ENCODE measurements around the gene FUT4. TPM values are rescaled to one million over a fixed set of nuclear protein-coding genes. Genes with fewer than 3 reads are reported as not detected.
A peak's percentile ranks its signal among the peaks of the same experiment; 100 is the strongest.

Gene FUT4
- total RNA-seq, 1 experiment from 2014 or later, result 5.7 TPM

DNA sequence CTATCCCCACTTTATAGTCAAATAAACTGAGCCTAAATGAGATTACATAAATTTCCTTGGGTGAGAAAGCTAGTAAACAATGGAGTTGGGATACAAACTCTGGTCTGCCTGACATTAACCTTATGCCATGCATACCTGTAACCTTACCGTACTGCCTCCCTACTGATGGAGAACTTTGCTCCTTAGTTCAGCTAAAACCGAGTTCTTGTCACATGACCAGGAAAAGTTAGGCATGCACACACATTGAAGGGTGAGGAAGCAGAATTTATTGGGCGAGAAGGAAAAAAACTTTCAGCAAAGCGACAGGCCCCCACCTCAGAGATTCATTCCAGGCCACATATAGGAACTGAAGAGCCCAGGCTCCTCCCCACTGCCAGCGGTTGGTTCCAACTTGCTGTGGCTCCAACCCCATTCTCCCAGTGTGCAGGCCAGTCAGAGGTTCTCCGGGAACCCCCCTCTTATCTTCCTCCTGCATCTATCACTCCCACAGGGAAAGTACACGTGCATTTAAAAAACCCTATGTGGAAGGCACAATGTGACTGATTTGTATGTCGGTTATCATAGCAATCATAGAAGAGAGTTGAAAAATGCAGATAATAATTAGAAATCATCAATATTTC lies 20.2 kb downstream of the FUT4 start:
- Histone ChIP-seq H2AFZ (ENCODE audit: low read depth, low read length, poor library complexity, severe bottlenecking) (no peak overlapping the region), H3K27ac (ENCODE audit: low read depth, low read length) (no peak overlapping the region), H3K4me3 (replicated peaks in 1 of 2; ENCODE audit: low read depth in 1 of 2, low read length in 2 of 2) (no peak overlapping the region), H3K9me2 (ENCODE audit: insufficient read depth) (no peaks in the 10 kb centered on the region), H3K4me1 (ENCODE audit: control insufficient read depth in 1 of 2, insufficient read depth in 2 of 2, low read length in 2 of 2) (peaks cover 2 to 14% of the 10 kb centered on the region in 2 experiments; a peak in 3 of 4 replicates), H4K20me1 (ENCODE audit: insufficient read depth) (no peaks in the 10 kb centered on the region), H3K27me3 (ENCODE audit: insufficient read depth, low read length) (no peaks in the 10 kb centered on the region), H3K9ac (ENCODE audit: low read length) (no peak overlapping the region), H3K9me3 (ENCODE audit: control insufficient read depth in 1 of 2, insufficient read depth in 1 of 2, low read depth in 1 of 2, low read length in 2 of 2) (no peaks in the 10 kb centered on the region), H3K36me3 (ENCODE audit: control insufficient read depth in 1 of 2, insufficient read depth in 2 of 2, low read length in 2 of 2) (no peaks in the 10 kb centered on the region), H3K4me2 (ENCODE audit: low read length) (peak overlapping the region; percentile 0; the same call in 1 of the 2 replicates), H3K79me2 (ENCODE audit: insufficient read depth, low read length) (no peaks in the 10 kb centered on the region)
- ATAC-seq (peak; percentile 49), DNase-seq (ENCODE audit: low read depth, low spot score) (no peak)
- POLR2A ChIA-PET, result no interaction called here
- CTCF ChIA-PET, result no interaction called here
- RAD21 ChIA-PET (ENCODE audit: low non-redundant PET in 1 of 2, low total read pairs in 2 of 2, uncharacterized antibody in 2 of 2, unreplicated experiment in 2 of 2), result no interaction called here
- intact Hi-C loops (cut with micrococcal nuclease), result no loop called here
- TF ChIP-seq SIN3A (IDR thresholded peaks at IDR 0.05; ENCODE audit: low read depth) (no peak), ZFX (IDR thresholded peaks at IDR 0.05) (no peak), FOSL1 (IDR thresholded peaks at IDR 0.05; ENCODE audit: low read depth) (no peak), ZNF274 (IDR thresholded peaks at IDR 0.05; ENCODE audit: low read depth, low read length) (no peak), EGR1 (IDR thresholded peaks at IDR 0.05; ENCODE audit: low read depth) (no peak), CBX3 (IDR thresholded peaks at IDR 0.05; ENCODE audit: low read depth) (no peak), SP1 (IDR thresholded peaks at IDR 0.05; ENCODE audit: low read depth) (no peak), SRF (IDR thresholded peaks at IDR 0.05; ENCODE audit: low read depth) (no peak), POLR2A (IDR thresholded peaks at IDR 0.05; ENCODE audit: borderline replicate concordance, extremely low read depth, insufficient read depth, insufficient read length) (no peak), CEBPB (IDR thresholded peaks at IDR 0.05; ENCODE audit: low read depth) (no peak), EZH2phosphoT487 (IDR thresholded peaks at IDR 0.05; ENCODE audit: borderline replicate concordance) (no peak), POLR2AphosphoS5 (IDR thresholded peaks at IDR 0.05; ENCODE audit: low read depth, low read length) (no peak), TCF7L2 (IDR thresholded peaks at IDR 0.05; ENCODE audit: borderline replicate concordance, extremely low read depth, insufficient read depth, insufficient read length) (no peak), RAD21 (IDR thresholded peaks at IDR 0.05; ENCODE audit: low read depth) (no peak), EZH2 (IDR thresholded peaks at IDR 0.05) (no peak)
- TF ChIP-seq, protein P1, sequence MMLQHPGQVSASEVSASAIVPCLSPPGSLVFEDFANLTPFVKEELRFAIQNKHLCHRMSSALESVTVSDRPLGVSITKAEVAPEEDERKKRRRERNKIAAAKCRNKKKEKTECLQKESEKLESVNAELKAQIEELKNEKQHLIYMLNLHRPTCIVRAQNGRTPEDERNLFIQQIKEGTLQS (IDR thresholded peaks at IDR 0.05), result no peak
- TF ChIP-seq, protein P2, sequence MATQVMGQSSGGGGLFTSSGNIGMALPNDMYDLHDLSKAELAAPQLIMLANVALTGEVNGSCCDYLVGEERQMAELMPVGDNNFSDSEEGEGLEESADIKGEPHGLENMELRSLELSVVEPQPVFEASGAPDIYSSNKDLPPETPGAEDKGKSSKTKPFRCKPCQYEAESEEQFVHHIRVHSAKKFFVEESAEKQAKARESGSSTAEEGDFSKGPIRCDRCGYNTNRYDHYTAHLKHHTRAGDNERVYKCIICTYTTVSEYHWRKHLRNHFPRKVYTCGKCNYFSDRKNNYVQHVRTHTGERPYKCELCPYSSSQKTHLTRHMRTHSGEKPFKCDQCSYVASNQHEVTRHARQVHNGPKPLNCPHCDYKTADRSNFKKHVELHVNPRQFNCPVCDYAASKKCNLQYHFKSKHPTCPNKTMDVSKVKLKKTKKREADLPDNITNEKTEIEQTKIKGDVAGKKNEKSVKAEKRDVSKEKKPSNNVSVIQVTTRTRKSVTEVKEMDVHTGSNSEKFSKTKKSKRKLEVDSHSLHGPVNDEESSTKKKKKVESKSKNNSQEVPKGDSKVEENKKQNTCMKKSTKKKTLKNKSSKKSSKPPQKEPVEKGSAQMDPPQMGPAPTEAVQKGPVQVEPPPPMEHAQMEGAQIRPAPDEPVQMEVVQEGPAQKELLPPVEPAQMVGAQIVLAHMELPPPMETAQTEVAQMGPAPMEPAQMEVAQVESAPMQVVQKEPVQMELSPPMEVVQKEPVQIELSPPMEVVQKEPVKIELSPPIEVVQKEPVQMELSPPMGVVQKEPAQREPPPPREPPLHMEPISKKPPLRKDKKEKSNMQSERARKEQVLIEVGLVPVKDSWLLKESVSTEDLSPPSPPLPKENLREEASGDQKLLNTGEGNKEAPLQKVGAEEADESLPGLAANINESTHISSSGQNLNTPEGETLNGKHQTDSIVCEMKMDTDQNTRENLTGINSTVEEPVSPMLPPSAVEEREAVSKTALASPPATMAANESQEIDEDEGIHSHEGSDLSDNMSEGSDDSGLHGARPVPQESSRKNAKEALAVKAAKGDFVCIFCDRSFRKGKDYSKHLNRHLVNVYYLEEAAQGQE (IDR thresholded peaks at IDR 0.05; ENCODE audit: low read depth), result no peak
- TF ChIP-seq, protein P3, sequence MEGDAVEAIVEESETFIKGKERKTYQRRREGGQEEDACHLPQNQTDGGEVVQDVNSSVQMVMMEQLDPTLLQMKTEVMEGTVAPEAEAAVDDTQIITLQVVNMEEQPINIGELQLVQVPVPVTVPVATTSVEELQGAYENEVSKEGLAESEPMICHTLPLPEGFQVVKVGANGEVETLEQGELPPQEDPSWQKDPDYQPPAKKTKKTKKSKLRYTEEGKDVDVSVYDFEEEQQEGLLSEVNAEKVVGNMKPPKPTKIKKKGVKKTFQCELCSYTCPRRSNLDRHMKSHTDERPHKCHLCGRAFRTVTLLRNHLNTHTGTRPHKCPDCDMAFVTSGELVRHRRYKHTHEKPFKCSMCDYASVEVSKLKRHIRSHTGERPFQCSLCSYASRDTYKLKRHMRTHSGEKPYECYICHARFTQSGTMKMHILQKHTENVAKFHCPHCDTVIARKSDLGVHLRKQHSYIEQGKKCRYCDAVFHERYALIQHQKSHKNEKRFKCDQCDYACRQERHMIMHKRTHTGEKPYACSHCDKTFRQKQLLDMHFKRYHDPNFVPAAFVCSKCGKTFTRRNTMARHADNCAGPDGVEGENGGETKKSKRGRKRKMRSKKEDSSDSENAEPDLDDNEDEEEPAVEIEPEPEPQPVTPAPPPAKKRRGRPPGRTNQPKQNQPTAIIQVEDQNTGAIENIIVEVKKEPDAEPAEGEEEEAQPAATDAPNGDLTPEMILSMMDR (IDR thresholded peaks at IDR 0.05 in 2 of 3, conservative IDR thresholded peaks at IDR 0.05 in 1 of 3; ENCODE audit: borderline replicate concordance in 1 of 3, insufficient read depth in 1 of 3, low read depth in 2 of 3, low read length in 2 of 3), result no peak
- no TSS peak for BruUV-seq (replicated peaks)
